HCT116 (cell line): ENCODE results near the gene ROBO1. TPM values are rescaled to one million over a fixed set of nuclear protein-coding genes. Genes with fewer than 3 reads are reported as not detected.

Experiments used
- ATAC-seq: fragments of 200-7000 bp; cut with Tn5 transposase; 2 replicates; pipeline ENCODE4 v1.9.1; 2020; ENCODE audit warnings: mild to moderate bottlenecking, moderate library complexity
- BruUV-seq: library from RNA; stranded (reverse); fragments of 400-500 nt; replicated peaks from 2 replicates; lab custom pipeline; 2021; lab: Mats Ljungman, UMichigan
- CTCF ChIA-PET: fragments of 300-600 bp; sonication (Branson Sonifier 250); formaldehyde crosslinking; loops from one replicate; lab custom pipeline; 2021; ENCODE audit warnings: antibody characterized with exemption; lab: Charles Lee
- POLR2A ChIA-PET: fragments of 300-600, 350-600 bp; sonication (Branson Sonifier 250); formaldehyde crosslinking; loops from one replicate; lab custom pipeline; 2021; ENCODE audit warnings: antibody characterized with exemption; lab: Charles Lee
- RAD21 ChIA-PET, 2 experiments: fragments of 300-600 bp; sonication (Branson Sonifier 250); formaldehyde crosslinking; loops; one replicate each; lab custom pipeline; 2023; ENCODE audit warnings: low total read pairs in 2 of 2; ENCODE audit not compliant: uncharacterized antibody in 2 of 2, unreplicated experiment in 2 of 2, low non-redundant PET in 1 of 2; lab: Charles Lee
- DNase-seq: peaks from one replicate; pipeline ENCODE4 v3.0.0-alpha.2; 2010; ENCODE audit warnings: low read depth, low spot score
- H2AFZ ChIP-seq: fragments of 200-600 bp; shearing (Covaris generic), sonication (generic); 2 replicates; pipeline ENCODE4 v1.6.1; 2017; ENCODE audit warnings: low read depth, mixed run types, mixed read lengths, antibody characterized with exemption, low read length; ENCODE audit not compliant: poor library complexity, severe bottlenecking
- H3K27ac ChIP-seq: 2 replicates; pipeline ENCODE4 v1.5.1; 2012; ENCODE audit warnings: low read depth, low read length
- H3K27me3 ChIP-seq: fragments of 200-600 bp; sonication (generic); 2 replicates; pipeline ENCODE4 v1.6.1; 2016; ENCODE audit warnings: mixed run types, low read length, mixed read lengths; ENCODE audit not compliant: insufficient read depth
- H3K36me3 ChIP-seq, 2 experiments: fragments of 200-500 bp in 1 of 2; fragments of 200-600 bp in 1 of 2; sonication (Bioruptor generic) in 1 of 2; sonication (generic) in 1 of 2; 2 replicates each; pipeline versions ENCODE4 v1.5.1 to v1.6.1; 2014 to 2016; ENCODE audit warnings: low read length in 2 of 2, inconsistent platforms in 1 of 2, mixed read lengths in 1 of 2, mixed run types in 1 of 2; ENCODE audit not compliant: insufficient read depth in 2 of 2, control insufficient read depth in 1 of 2
- H3K4me1 ChIP-seq, 2 experiments: fragments of 200-600 bp in 1 of 2; sonication (generic) in 1 of 2; 2 replicates each; pipeline versions ENCODE4 v1.5.1 to v1.6.1; 2012 to 2017; ENCODE audit warnings: low read length in 2 of 2, inconsistent platforms in 1 of 2, mild to moderate bottlenecking in 1 of 2, mixed read lengths in 1 of 2, mixed run types in 1 of 2, moderate library complexity in 1 of 2; ENCODE audit not compliant: insufficient read depth in 2 of 2, control insufficient read depth in 1 of 2
- H3K4me2 ChIP-seq: fragments of 200-600 bp; sonication (generic); 2 replicates; pipeline ENCODE4 v1.6.1; 2017; ENCODE audit warnings: mixed run types, low read length, mixed read lengths
- H3K4me3 ChIP-seq, 2 experiments: fragments of 200-600 bp in 1 of 2; sonication (generic) in 1 of 2; replicated peaks in 1 of 2; 2 replicates each; pipeline ENCODE4 v1.5.1; 2011 to 2016; ENCODE audit warnings: low read length in 2 of 2, control low read depth in 1 of 2, low read depth in 1 of 2, mild to moderate bottlenecking in 1 of 2, mixed read lengths in 1 of 2, mixed run types in 1 of 2
- H3K79me2 ChIP-seq: fragments of 200-600 bp; sonication (generic); 2 replicates; pipeline ENCODE4 v1.6.1; 2017; ENCODE audit warnings: mild to moderate bottlenecking, mixed run types, low read length, moderate library complexity, mixed read lengths; ENCODE audit not compliant: insufficient read depth
- H3K9ac ChIP-seq: fragments of 200-600 bp; sonication (generic); 2 replicates; pipeline ENCODE4 v1.6.1; 2016; ENCODE audit warnings: low read length, mixed read lengths
- H3K9me2 ChIP-seq: fragments of 200-600 bp; sonication (generic), shearing (Covaris generic); 2 replicates; pipeline ENCODE4 v1.6.1; 2017; ENCODE audit warnings: mixed run types, mild to moderate bottlenecking, moderate library complexity; ENCODE audit not compliant: insufficient read depth
- H3K9me3 ChIP-seq, 2 experiments: fragments of 200-500 bp in 1 of 2; fragments of 200-600 bp in 1 of 2; sonication (Bioruptor generic) in 1 of 2; sonication (generic) in 1 of 2; 2 replicates each; pipeline ENCODE4 v1.6.1; 2014 to 2017; ENCODE audit warnings: low read length in 2 of 2, mixed read lengths in 2 of 2, inconsistent platforms in 1 of 2, low read depth in 1 of 2, mild to moderate bottlenecking in 1 of 2, mixed run types in 1 of 2, moderate library complexity in 1 of 2; ENCODE audit not compliant: control insufficient read depth in 1 of 2, insufficient read depth in 1 of 2
- H4K20me1 ChIP-seq: fragments of 200-600 bp; sonication (generic), shearing (Covaris generic); 2 replicates; pipeline ENCODE4 v1.6.1; 2017; ENCODE audit warnings: mixed run types, mild to moderate bottlenecking, moderate library complexity; ENCODE audit not compliant: insufficient read depth
- CBX3 ChIP-seq: IDR thresholded peaks from 2 replicates; pipeline ENCODE4 v1.6.1; 2012; ENCODE audit warnings: low read depth
- JUND ChIP-seq: IDR thresholded peaks from 2 replicates; pipeline ENCODE4 v1.6.1; 2012
- POLR2A ChIP-seq: IDR thresholded peaks from 2 replicates; pipeline ENCODE4 v1.7.0; 2011; ENCODE audit warnings: borderline replicate concordance; ENCODE audit not compliant: insufficient read depth, insufficient read length; ENCODE audit errors: extremely low read depth
- POLR2AphosphoS5 ChIP-seq: IDR thresholded peaks from 2 replicates; pipeline ENCODE4 v1.6.1; 2011; ENCODE audit warnings: mild to moderate bottlenecking, low read depth, low read length, moderate library complexity
- SIN3A ChIP-seq: IDR thresholded peaks from 2 replicates; pipeline ENCODE4 v1.6.1; 2012; ENCODE audit warnings: low read depth
- SRF ChIP-seq: IDR thresholded peaks from 2 replicates; pipeline ENCODE4 v1.6.1; 2012; ENCODE audit warnings: low read depth
- TCF7L2 ChIP-seq: IDR thresholded peaks from 2 replicates; pipeline ENCODE4 v1.7.0; 2011; ENCODE audit warnings: borderline replicate concordance, inconsistent platforms; ENCODE audit not compliant: insufficient read depth, insufficient read length; ENCODE audit errors: extremely low read depth
- YY1 ChIP-seq: IDR thresholded peaks from 2 replicates; pipeline ENCODE4 v1.6.1; 2011; ENCODE audit warnings: low read length, low read depth, moderate library complexity, mild to moderate bottlenecking; ENCODE audit not compliant: insufficient replicate concordance; ENCODE audit errors: extremely low read depth
- ZFX ChIP-seq: fragments of 450-650 bp; IDR thresholded peaks from 2 replicates; pipeline ENCODE4 v1.6.1; 2017
- intact Hi-C: fragments of 100-400 bp; cut with micrococcal nuclease; formaldehyde crosslinking; loops from 2 replicates; pipeline ENCODE4 v1.10.0; 2022
- total RNA-seq: library from RNA; stranded (reverse); gene quantifications from one replicate; pipeline ENCODE4 v1.2.1, GENCODE V29; 2021; ENCODE audit not compliant: unreplicated experiment
- TF ChIP-seq, protein P1 (sequence below): IDR thresholded peaks from 2 replicates; pipeline ENCODE4 v1.6.1; 2011; ENCODE audit warnings: mild to moderate bottlenecking, low read length, moderate library complexity; ENCODE audit not compliant: insufficient replicate concordance; ENCODE audit errors: extremely low read depth

Gene ROBO1
- total RNA-seq, 1 experiment from 2014 or later, result 0.27 TPM

DNA sequence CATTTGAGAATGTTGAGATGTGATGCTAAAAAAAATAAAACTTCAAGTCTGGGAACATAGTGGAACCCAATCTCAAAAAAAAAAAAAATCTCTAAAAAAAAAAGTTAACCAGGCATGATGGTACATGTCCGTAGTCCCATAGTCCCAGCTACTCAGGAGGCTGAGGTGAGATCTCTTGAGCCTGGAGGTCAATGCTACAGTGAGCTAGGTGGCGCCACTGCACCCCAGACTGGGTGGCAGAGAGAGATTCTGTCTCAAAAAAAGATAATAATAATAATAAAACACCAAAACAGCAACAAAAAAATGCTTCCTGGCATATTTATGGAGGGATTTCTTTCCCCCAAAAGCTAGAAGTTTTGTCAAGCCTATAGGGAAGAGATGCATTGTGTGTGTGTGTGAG is 361.6 kb downstream of the ROBO1 start:
- Histone ChIP-seq H3K27ac (no peak overlapping the region), H4K20me1 (no peaks in the 10 kb centered on the region), H2AFZ (no peak overlapping the region), H3K9ac (no peak overlapping the region), H3K79me2 (no peaks in the 10 kb centered on the region), H3K9me2 (no peaks in the 10 kb centered on the region), H3K9me3 (peaks cover 0 to 14% of the 10 kb centered on the region in 2 experiments; a peak in 3 of 4 replicates), H3K4me3 (no peak overlapping the region), H3K4me2 (no peak overlapping the region), H3K4me1 (no peaks in the 10 kb centered on the region), H3K27me3 (no peaks in the 10 kb centered on the region), H3K36me3 (no peaks in the 10 kb centered on the region)
- CTCF ChIA-PET, result no interaction called here
- intact Hi-C loops, result no loop called here
- RAD21 ChIA-PET, result no interaction called here
- TF ChIP-seq TCF7L2 (no peak), YY1 (no peak), ZFX (no peak), POLR2AphosphoS5 (no peak), CBX3 (no peak), SIN3A (no peak), POLR2A (no peak), SRF (no peak), JUND (no peak)
- TF ChIP-seq, protein P1, sequence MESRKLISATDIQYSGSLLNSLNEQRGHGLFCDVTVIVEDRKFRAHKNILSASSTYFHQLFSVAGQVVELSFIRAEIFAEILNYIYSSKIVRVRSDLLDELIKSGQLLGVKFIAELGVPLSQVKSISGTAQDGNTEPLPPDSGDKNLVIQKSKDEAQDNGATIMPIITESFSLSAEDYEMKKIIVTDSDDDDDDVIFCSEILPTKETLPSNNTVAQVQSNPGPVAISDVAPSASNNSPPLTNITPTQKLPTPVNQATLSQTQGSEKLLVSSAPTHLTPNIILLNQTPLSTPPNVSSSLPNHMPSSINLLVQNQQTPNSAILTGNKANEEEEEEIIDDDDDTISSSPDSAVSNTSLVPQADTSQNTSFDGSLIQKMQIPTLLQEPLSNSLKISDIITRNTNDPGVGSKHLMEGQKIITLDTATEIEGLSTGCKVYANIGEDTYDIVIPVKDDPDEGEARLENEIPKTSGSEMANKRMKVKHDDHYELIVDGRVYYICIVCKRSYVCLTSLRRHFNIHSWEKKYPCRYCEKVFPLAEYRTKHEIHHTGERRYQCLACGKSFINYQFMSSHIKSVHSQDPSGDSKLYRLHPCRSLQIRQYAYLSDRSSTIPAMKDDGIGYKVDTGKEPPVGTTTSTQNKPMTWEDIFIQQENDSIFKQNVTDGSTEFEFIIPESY, result no peak
- ATAC-seq (no peak), DNase-seq (no peak)
- POLR2A ChIA-PET, result no interaction called here
- BruUV-seq, result no TSS peak
